Keratinocyte (primary cell): ENCODE measurements around the gene MYCBP2.

Experiments
- EZH2 ChIP-seq: IDR thresholded peaks from one replicate; pipeline ENCODE4 v1.6.1; 2012; ENCODE audit warnings: inconsistent platforms, mild to moderate bottlenecking, low read length, moderate library complexity
- TF ChIP-seq, protein P1 (sequence below), 3 experiments: IDR thresholded peaks in 1 of 3; conservative IDR thresholded peaks in 1 of 3; optimal IDR thresholded peaks in 1 of 3; 2 replicates in 2 of 3; 3 replicates in 1 of 3; pipeline versions ENCODE3 to v1.5.1; 2011; ENCODE audit warnings: low read length in 3 of 3, mild to moderate bottlenecking in 3 of 3, moderate library complexity in 2 of 3, control low read depth in 1 of 3, inconsistent platforms in 1 of 3; ENCODE audit not compliant: insufficient read depth in 2 of 3; ENCODE audit errors: extremely low read depth in 1 of 3

DNA sequence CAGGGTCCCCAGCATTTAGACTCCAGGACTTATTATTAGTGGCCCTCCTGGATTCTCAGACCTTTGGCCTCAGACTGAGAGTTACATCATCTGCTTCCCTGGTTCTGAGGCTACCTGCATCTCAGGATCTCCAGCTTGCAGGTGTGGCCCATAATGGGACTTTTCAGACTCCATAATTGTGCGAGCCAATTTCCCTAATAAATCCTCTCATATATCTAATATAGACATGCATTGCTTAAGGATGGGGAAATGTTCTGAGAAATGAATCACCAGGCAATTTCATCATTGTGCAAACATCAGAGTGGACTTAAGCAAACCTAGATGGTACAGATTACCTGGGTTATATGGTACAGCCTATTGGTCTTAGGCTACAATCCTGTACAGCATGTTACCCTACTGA lies 183.5 kb downstream of the MYCBP2 start:
- TF ChIP-seq, protein P1, sequence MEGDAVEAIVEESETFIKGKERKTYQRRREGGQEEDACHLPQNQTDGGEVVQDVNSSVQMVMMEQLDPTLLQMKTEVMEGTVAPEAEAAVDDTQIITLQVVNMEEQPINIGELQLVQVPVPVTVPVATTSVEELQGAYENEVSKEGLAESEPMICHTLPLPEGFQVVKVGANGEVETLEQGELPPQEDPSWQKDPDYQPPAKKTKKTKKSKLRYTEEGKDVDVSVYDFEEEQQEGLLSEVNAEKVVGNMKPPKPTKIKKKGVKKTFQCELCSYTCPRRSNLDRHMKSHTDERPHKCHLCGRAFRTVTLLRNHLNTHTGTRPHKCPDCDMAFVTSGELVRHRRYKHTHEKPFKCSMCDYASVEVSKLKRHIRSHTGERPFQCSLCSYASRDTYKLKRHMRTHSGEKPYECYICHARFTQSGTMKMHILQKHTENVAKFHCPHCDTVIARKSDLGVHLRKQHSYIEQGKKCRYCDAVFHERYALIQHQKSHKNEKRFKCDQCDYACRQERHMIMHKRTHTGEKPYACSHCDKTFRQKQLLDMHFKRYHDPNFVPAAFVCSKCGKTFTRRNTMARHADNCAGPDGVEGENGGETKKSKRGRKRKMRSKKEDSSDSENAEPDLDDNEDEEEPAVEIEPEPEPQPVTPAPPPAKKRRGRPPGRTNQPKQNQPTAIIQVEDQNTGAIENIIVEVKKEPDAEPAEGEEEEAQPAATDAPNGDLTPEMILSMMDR (optimal IDR thresholded peaks at IDR 0.05 in 1 of 3, IDR thresholded peaks at IDR 0.05 in 1 of 3, conservative IDR thresholded peaks at IDR 0.05 in 1 of 3; ENCODE audit: extremely low read depth in 1 of 3, insufficient read depth in 2 of 3, low read length in 3 of 3) = no peak
- TF ChIP-seq EZH2 = no peak
